ENCODE data around the gene UBXN2A.
"Not testable (repeated sequence)": the region's sequence is repeated elsewhere in the genome, so short reads cannot be mapped to it uniquely, and the experiment has no call there.

Gene UBXN2A

GRCh38 chr2:24024018-24024417, 83.8 kb downstream of the UBXN2A start:
- Mint-ChIP-seq H3K4me1 (ENCODE audit: low read depth) (no peaks in the 10 kb centered on the region), H3K36me3 (ENCODE audit: low read depth) (peaks cover 35% of the 10 kb centered on the region), H3K9me3 (no peaks in the 10 kb centered on the region), H3K4me3 (no peak overlapping the region), H3K27me3 (no peaks in the 10 kb centered on the region), H3K27ac (no peak overlapping the region)
- intact Hi-C loops (cut with micrococcal nuclease): no loop called here

GRCh38 chr2:24024996-24025663, 84.9 kb downstream of the UBXN2A start:
- Mint-ChIP-seq H3K4me3 (no peak overlapping the region), H3K27ac (no peak overlapping the region), H3K4me1 (ENCODE audit: low read depth) (no peaks in the 10 kb centered on the region), H3K36me3 (ENCODE audit: low read depth) (peaks cover 46% of the 10 kb centered on the region), H3K9me3 (no peaks in the 10 kb centered on the region), H3K27me3 (no peaks in the 10 kb centered on the region)
- intact Hi-C loops (cut with micrococcal nuclease): no loop called here

GRCh38 chr2:24026233-24026632, 86.0 kb downstream of the UBXN2A start:
- H3K27ac Mint-ChIP-seq: no peak overlapping the region
- H3K4me1 Mint-ChIP-seq (ENCODE audit: low read depth): no peaks in the 10 kb centered on the region
- H3K9me3 Mint-ChIP-seq: no peaks in the 10 kb centered on the region
- peaks cover 57% of the 10 kb centered on the region for H3K36me3 Mint-ChIP-seq (ENCODE audit: low read depth)
- no peaks in the 10 kb centered on the region for H3K27me3 Mint-ChIP-seq
- intact Hi-C loops (cut with micrococcal nuclease): no loop called here
- no peak overlapping the region for H3K4me3 Mint-ChIP-seq

- Mint-ChIP-seq H3K9me3 (no peaks in the 10 kb centered on the region), H3K4me3 (no peak overlapping the region), H3K27ac (no peak overlapping the region), H3K27me3 (no peaks in the 10 kb centered on the region), H3K36me3 (ENCODE audit: low read depth) (peaks cover 18% of the 10 kb centered on the region), H3K4me1 (ENCODE audit: low read depth) (no peaks in the 10 kb centered on the region)
- intact Hi-C loops (cut with micrococcal nuclease): no loop called here
Observed at GRCh38 chr2:24038786-24039499, 98.7 kb downstream of the UBXN2A start.

- Mint-ChIP-seq H3K4me3 (no peak overlapping the region), H3K9me3 (no peaks in the 10 kb centered on the region), H3K36me3 (ENCODE audit: low read depth) (peaks cover 18% of the 10 kb centered on the region), H3K27ac (no peak overlapping the region), H3K27me3 (no peaks in the 10 kb centered on the region), H3K4me1 (ENCODE audit: low read depth) (peaks cover 5% of the 10 kb centered on the region)
- intact Hi-C loops (cut with micrococcal nuclease): no loop called here
Observed at GRCh38 chr2:24040511-24040910, 100.2 kb downstream of the UBXN2A start.

GRCh38 chr2:24043133-24043532, 102.9 kb downstream of the UBXN2A start:
- H3K27me3 Mint-ChIP-seq; H3K9me3 Mint-ChIP-seq; intact Hi-C loops (cut with micrococcal nuclease); H3K4me3 Mint-ChIP-seq; H3K27ac Mint-ChIP-seq: not testable (repeated sequence)
- Mint-ChIP-seq H3K4me1 (ENCODE audit: low read depth) (peaks cover 19% of the 10 kb centered on the region), H3K36me3 (ENCODE audit: low read depth) (peaks cover 24% of the 10 kb centered on the region)

- Mint-ChIP-seq H3K27me3 (peaks cover 17% of the 10 kb centered on the region), H3K36me3 (ENCODE audit: low read depth) (peaks cover 8% of the 10 kb centered on the region), H3K4me1 (ENCODE audit: low read depth) (peaks cover 19% of the 10 kb centered on the region), H3K9me3 (no peaks in the 10 kb centered on the region), H3K27ac (no peak overlapping the region), H3K4me3 (no peak overlapping the region)
- intact Hi-C loops (cut with micrococcal nuclease): loop anchor here (2.0 kb wide), 1 partner anchor 39 kb away; the partner anchor contains the start of gene TP53I3
Observed at GRCh38 chr2:24045511-24046508, 105.5 kb downstream of the UBXN2A start.

GRCh38 chr2:24046599-24046929, 106.3 kb downstream of the UBXN2A start:
- peak overlapping the region; percentile 85 for H3K27ac Mint-ChIP-seq

GRCh38 chr2:24046930-24047702, 106.9 kb downstream of the UBXN2A start, which contains the start of gene WDCP:
TSS of gene WDCP (minus strand) at chr2:24047391. CDS start at chr2:24039494, 7,897 bp downstream.
- peak within 1 kb of the TSS; percentile 85 for H3K27ac Mint-ChIP-seq
- intact Hi-C loops (cut with micrococcal nuclease): loop anchor here (1.0 to 2.0 kb wide), 3 partner anchors 29 to 120 kb away; partner anchors contain the start of genes ATAD2B, SF3B6 and TP53I3

More at GRCh38 chr2:24046599-24046929, 106.3 kb downstream of the UBXN2A start:
- Mint-ChIP-seq H3K27me3 (peaks cover 17% of the 10 kb centered on the region), H3K9me3 (no peaks in the 10 kb centered on the region), H3K4me1 (ENCODE audit: low read depth) (peaks cover 19% of the 10 kb centered on the region), H3K36me3 (ENCODE audit: low read depth) (peaks cover 8% of the 10 kb centered on the region), H3K4me3 (no peak overlapping the region)
- intact Hi-C loops (cut with micrococcal nuclease): loop anchor here (2.0 kb wide), 1 partner anchor 38 kb away; the partner anchor contains the start of gene TP53I3

GRCh38 chr2:24047703-24048033, 107.4 kb downstream of the UBXN2A start:
- Mint-ChIP-seq H3K4me1 (ENCODE audit: low read depth) (peaks cover 19% of the 10 kb centered on the region), H3K27ac (peak overlapping the region; percentile 85), H3K36me3 (ENCODE audit: low read depth) (peaks cover 8% of the 10 kb centered on the region), H3K27me3 (peaks cover 17% of the 10 kb centered on the region), H3K9me3 (no peaks in the 10 kb centered on the region), H3K4me3 (peak overlapping the region; percentile 96)
- intact Hi-C loops (cut with micrococcal nuclease): loop anchor here (1.0 to 2.0 kb wide), 3 partner anchors 29 to 120 kb away; partner anchors contain the start of genes ATAD2B, SF3B6 and TP53I3

More at GRCh38 chr2:24046930-24047702, 106.9 kb downstream of the UBXN2A start, which contains the start of gene WDCP:
- peak within 1 kb of the TSS; percentile 96 for H3K4me3 Mint-ChIP-seq
- H3K4me1 Mint-ChIP-seq (ENCODE audit: low read depth): peaks cover 19% of the 10 kb centered on the region
- no peaks in the 10 kb centered on the region for H3K9me3 Mint-ChIP-seq
- H3K36me3 Mint-ChIP-seq (ENCODE audit: low read depth): peaks cover 8% of the 10 kb centered on the region
- peaks cover 17% of the 10 kb centered on the region for H3K27me3 Mint-ChIP-seq

- intact Hi-C loops (cut with micrococcal nuclease): no loop called here
- no peak overlapping the region for H3K4me3 Mint-ChIP-seq
- peaks cover 19% of the 10 kb centered on the region for H3K27me3 Mint-ChIP-seq
- H3K27ac Mint-ChIP-seq: no peak overlapping the region
- H3K36me3 Mint-ChIP-seq (ENCODE audit: low read depth): peaks cover 8% of the 10 kb centered on the region
- H3K9me3 Mint-ChIP-seq: no peaks in the 10 kb centered on the region
- peaks cover 19% of the 10 kb centered on the region for H3K4me1 Mint-ChIP-seq (ENCODE audit: low read depth)
Observed at GRCh38 chr2:24048769-24049484, 108.7 kb downstream of the UBXN2A start.

- H3K4me3 Mint-ChIP-seq: no peak within 1 kb of the TSS
- H3K9me3 Mint-ChIP-seq: no peaks in the 10 kb centered on the region
- no peak within 1 kb of the TSS for H3K27ac Mint-ChIP-seq
- peaks cover 8% of the 10 kb centered on the region for H3K36me3 Mint-ChIP-seq (ENCODE audit: low read depth)
- peaks cover 19% of the 10 kb centered on the region for H3K27me3 Mint-ChIP-seq
- intact Hi-C loops (cut with micrococcal nuclease): no loop called here
- H3K4me1 Mint-ChIP-seq (ENCODE audit: low read depth): peaks cover 19% of the 10 kb centered on the region
Observed at GRCh38 chr2:24049485-24050021, 109.3 kb downstream of the UBXN2A start, which contains the start of gene FKBP1B. TSS of gene FKBP1B (plus strand) at chr2:24049741. CDS start at chr2:24049850, 109 bp downstream.

All from dendritic cell treated with granulocyte-macrophage colony-stimulating factor and Interleukin-4, amounts not matched to agents 40 ng/mL and 50 ng/mL, for 4 days (primary cell).